ENCODE data around the gene RAB11FIP3.
A peak's percentile ranks its signal among the peaks of the same experiment; 100 is the strongest.

RAB11FIP3 gene

GRCh38 chr16:557463-558297 lies 132.2 kb downstream of the RAB11FIP3 start:
- no peak for DNase-seq

DNA sequence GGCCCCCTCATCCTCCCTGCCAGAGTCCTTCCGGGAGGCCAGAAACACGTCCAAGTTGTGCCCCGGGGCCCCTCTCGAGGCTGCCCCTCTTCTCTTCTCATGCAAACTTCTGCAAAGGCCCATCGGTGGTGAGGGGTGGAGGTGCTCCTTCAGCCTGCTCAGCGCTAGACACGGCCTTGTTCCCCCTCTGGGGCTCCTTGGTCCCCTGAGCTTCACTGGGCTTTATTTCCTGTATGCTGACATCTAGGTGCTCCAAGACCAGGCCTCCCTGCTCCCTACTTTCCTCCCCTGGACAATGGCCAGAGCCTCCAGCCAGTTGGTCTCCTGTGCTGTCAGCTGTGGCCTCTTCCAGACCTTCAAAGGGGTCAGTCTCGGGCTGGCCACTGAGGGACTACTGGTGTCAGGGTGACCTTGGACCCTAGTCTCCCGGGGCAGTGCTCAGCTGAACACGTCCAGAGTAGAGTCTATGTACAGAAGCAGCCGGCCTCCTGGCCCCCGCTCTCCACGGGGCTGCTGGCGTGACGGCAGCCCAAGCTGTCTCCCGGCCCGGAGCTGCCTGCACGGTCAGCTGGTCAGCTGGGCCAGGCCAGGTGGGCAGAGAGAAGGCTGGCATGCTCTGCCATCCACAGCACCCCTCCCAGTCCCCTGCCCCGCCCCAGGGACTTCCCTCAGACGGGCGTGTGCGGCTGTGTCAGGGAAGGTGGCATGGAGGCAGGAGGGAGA lies 133.0 kb downstream of the RAB11FIP3 start:
- DNase-seq, result no peak

DNA sequence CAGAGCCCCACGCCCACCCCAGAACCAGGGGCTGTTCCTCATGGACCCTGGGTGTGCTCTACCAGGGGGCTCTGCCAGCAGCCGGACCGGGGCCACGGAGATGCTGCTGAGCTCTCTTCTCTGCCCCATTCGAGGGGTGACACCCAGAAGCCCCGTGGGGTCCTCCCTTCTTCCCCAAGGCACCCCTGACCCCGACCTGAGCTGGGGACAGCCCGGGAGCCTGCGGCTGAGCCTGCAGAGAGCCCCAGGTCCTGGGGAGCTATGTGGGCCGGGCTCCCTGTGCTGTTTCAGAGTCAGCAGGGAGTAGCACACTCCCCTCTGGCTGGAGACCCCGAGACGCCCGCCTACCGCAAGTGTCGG lies 133.6 kb downstream of the RAB11FIP3 start:
- DNase-seq, result no peak

- no peak for DNase-seq
Measured at GRCh38 chr16:559411-560203, 134.2 kb downstream of the RAB11FIP3 start.

GRCh38 chr16:560204-560700 lies 134.8 kb downstream of the RAB11FIP3 start, which contains the start of gene PRR35:
PRR35 (plus strand) TSS chr16:560394; CDS start chr16:563295, 2,901 bp downstream.
- DNase-seq, result no peak

- DNase-seq, result no peak
Measured at GRCh38 chr16:560701-561412, 135.4 kb downstream of the RAB11FIP3 start.

DNA sequence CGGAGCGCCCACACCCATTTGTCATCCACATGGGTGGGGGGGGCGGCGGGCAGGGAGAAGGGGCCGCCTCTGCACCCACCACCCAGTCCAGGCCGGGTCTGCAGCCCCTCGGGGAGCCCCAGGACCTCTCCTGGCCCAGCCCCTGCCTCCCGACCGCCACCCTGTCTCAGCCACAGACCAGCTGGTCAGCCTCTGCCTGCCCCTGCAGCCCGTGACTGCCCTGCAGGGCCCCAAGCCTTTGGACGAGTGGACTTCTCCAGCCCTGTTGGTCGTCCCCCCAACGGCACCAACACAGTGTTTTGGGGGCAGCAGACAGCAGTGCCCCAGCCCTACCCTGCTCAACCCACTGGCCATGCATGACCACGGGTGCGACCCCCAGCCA lies 136.0 kb downstream of the RAB11FIP3 start:
- no peak for DNase-seq

DNA sequence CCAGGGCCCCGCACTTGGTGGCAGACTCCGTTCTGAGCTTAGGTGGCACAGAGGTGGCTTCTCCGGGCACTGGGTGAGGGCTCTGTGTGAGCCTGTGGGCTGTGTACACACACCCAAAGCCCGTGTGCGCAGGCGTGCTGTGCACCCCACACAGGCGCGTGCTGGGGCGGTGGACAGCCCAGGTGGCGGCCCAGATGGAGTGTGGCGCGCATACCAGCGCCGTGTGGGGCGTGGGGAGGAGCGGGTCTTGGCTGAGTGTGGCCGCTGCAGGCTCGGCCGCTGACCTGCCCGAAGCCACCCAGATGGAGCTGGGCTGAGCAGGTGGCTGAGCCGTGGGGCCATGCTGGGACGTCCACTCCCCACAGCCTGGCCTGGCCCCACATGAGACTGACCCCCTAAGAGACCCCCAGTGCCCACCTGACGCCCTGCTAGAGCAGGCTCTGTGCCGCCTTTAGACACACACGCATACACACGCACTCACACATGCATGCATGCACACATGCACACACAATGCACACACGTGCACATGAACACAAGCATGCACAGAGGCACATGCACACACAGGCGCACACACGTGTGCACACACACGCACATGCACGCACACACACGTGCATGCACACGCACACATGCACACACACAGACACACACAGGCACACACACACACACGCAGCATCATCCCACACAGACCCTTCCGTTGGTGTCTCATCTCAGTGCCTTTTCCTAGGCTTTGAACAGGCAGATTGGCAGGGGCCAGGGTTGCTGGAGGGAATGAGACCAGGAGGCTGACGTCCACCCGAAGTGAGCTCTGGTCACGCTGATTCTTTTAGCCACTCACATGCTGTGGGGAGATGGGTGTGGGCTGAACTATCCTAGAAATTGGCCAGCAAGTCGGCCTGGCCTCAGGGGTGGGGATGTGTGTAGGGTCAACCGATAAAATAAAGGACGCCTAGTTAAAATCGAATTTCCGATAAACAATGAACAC lies 136.8 kb downstream of the RAB11FIP3 start:
- no peak for DNase-seq

- DNase-seq, result no peak
Measured at GRCh38 chr16:563072-563644, 137.7 kb downstream of the RAB11FIP3 start.

DNA sequence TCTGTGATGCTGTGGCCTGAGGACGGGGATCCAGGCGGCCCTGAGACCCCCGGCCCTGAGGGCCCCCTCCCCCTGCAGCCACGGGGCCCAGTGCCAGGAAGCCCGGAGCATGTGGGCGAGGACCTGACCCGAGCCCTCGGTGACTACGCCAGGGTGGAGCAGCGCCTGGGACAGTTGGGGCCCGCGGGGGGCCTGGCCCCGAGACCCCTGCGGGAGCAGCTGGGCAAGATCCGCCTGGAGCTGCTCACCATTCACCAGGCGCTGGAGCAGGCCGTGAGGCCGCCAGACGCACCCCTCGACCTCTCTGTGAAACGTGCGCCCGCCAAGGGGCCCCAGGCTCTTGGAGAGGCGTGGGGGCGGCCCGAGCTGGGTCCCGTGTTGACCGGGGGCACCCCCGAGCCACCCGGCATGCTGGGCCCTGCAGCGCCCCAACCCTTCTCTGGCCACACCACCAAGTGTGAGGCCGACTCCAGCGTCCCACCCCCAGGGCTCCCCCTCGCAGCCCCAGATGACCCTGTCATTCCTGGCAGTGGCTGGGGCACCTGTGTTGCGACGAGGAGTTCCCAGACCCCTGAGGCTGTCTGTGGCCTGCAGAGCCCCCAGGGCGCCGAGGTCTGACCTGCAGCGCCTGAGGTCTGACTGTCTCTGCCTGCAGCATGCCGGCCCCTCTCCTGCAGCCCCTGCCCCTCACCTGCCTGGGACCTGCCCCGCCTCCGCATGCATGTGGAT lies 139.4 kb downstream of the RAB11FIP3 start:
- DNase-seq, result no peak

DNA sequence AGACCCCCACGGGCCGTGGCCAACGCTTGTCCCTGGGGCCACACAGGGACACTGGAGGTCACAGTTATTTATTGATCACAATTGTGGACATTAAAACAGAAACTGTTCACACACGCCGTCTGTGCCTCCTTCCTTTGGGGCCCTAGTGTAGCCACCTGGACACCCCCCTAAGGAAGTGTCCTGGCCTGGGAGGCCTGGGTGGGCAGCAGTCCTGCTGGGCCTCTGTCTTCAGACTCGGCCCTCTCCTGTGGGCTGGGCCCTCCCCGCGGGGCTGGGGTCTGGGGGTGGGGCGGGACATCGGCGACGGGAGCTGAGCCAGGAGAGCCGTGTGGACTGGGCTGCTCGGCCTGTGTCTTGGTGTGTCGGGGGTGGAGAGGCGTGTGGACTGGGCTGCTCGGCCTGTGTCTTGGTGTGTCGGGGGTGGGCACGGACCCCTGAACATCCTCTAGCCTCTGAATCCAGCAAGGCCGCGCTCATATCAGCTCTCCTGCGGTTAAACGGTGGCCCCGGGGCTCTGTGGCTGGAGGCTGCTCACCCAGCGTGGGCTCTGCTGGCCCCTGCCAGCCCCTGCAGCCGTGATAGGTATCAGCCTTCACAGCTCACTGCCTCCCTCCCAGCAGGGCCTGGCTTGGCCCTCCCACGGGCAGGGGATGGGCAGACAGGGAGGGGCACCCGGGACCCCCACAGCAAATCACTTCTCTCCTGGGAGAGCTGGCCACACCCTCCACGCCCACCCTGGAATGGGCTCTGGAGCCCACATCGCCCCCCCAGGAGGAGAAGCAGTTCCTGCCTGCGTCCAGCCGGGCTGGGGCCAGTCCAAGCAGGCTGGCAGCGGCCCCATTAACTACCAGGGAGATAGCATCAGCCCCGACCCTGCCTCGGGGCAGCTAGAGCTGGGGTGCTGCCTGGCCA lies 140.2 kb downstream of the RAB11FIP3 start:
- no peak for DNase-seq

DNA sequence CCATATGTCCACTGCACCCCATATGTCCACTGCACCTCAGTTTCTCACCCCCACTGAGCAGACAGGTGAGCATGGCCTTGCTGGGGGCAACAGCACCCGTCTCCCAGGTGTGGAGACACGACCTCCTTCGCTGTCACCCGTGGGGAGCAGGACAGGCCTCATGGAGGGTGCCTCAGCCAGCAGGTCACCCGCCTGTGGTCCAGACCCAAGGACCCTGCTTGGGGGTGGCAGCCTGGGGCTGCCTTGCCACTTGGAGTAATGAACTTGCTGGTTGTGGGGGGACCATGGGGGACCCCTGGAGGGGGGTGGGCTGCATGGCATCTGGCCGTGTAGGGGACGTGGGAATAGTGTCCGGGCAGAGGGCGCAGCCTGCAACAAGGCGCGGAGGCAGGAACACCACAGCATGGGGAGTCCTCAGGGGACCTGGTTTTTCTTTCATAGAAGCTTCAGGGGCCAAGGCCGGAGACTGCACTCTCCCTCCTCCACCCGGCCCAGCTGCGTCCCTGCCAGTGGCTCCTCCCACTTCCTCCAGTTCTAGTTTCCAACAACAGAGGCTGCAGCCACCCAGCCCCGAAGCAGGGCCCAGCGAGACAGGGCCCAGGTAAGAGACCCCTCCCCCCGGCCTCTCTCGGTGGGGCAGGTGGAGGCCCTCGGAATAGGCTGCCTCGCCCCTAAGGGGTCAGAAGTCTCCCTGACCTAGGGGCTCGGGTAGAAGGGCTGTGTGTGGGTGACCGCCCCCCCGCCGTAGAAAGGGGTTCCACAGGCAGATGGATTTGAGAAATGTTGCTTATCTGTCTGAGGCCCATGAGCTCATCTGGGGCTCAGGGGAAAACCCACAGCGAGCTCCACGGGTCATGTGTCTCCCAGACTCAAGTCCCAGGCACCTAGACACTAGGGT lies 141.3 kb downstream of the RAB11FIP3 start, which contains the start of gene NHLRC4:
TSS of gene NHLRC4 (plus strand) at position 531 of the 898 bp plus-strand sequence. CDS start 1,043 bp downstream, outside the sequence.
- DNase-seq, result no peak

DNA sequence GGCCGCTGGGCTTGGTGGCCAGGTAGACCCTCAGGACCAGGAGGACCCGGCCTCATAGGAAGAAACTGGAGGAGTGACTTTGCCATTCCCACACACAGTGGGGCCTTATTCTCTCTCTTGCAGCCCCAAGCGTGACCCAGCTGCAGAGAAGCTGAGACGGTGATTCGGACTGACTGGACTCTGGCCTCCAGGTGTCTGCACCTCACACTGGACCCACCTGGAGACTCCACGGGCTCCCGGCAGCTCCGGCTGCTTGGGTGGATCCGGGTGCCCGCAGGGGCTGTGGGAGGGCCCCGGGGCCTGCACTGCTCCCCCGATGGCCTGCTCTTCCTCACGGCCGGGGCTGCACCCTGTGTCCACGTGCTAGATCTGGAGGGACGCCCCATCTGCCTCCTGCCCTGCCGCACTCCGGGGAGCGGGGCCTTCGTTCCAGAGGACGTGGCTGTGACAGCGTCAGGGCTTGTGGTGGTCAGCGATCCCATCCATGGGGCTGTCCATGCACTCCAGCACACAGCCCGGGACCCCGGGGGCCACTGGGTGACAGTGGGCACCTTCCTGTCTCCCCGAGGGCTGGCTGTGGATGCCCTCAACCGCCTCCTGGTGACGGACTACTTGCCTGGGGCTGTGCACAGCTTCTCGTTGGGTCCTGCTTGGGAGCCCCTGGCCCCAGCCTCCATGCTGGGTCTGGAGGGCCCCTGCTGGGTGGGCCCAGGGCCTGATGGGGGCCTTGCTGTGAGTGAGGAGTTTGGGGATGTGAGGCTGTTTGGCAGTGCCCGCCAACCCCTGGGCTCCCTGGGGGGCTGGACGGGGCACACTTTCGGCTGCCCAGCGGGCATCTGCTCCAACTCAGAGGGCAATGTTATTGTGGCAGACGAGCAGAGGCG lies 142.2 kb downstream of the RAB11FIP3 start:
- DNase-seq, result no peak

- no peak for DNase-seq
Measured at GRCh38 chr16:568401-569258, 143.2 kb downstream of the RAB11FIP3 start.

- peak; percentile 7 for DNase-seq
Measured at GRCh38 chr16:569445-570254, 144.2 kb downstream of the RAB11FIP3 start, which contains the start of gene PIGQ. PIGQ (plus strand) TSS chr16:569968; CDS start chr16:574075, 4,107 bp downstream.
